NCI-H1105 (cell line): ENCODE measurements around the gene APLF.
A peak's percentile ranks its signal among the peaks of the same experiment; 100 is the strongest.
"Not testable (repeated sequence)": the region's sequence is repeated elsewhere in the genome, so short reads cannot be mapped to it uniquely, and the experiment has no call there.

Source experiments
- DNase-seq: peaks from one replicate; lab custom pipeline; 2025; lab: John Stamatoyannopoulos, UW

Gene APLF

DNA sequence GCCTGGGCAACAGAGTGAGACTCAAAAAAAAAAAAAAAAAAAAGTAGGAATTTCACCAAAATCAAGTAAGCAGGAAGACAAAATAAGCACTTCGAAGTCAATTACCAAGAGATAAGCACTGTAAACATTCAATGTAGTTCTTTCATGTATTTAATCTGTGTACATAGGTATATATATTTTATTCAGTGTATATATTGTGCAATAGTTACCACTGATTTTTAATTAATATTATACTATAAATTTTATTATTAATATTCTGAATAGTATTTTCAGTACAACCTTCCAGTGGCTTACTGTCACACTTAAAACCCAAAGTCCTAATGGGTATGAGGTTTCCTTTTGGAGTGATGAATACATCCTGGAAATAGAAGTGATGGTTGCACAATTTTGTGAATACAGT lies 9.1 kb downstream of the APLF start:
- no peak for DNase-seq

DNA sequence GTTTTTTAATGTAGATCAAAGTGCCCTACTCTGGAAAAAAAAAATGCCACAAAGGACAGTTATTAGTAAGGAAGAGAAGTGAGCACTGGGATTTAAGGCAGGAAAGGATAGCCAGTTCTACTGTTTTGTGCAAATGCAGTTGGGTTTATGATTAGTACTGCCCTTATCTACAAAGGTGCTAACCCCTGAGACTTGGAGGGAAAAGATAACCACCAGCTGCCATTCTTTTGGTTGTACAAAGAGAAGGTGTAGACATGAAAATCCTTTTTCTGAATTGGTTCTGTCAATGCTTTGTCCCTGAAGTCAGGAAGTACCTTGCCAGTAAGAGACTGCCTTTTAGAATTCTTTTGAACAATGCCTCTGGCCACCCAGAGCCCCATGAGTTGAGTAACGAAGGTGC lies 11.3 kb downstream of the APLF start:
- no peak for DNase-seq

DNA sequence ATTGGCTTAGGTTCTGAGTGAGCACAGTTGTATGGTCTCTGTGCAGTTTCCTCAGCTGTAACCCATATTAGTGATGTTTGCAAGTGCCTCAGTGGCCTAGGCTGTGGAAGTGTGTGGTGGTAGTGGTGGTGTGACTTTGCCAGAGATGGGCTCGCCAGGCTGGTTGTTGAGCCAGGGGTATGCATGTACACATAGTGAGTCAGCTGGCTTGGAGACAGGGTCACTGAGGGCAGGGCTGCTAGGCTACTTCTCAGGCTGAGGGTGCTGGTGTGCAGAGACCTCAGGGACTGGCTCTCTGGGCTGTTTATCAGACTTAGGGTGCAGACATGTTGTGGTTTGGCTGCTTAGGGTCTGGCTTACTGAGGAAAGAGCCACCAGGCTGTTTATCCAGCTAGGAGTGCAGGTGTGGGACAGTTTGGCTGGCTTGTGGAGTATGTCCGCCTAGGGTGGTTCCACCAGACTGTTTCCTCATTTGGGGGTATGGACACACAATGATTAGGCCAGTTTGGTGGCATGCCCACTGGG lies 15.0 kb downstream of the APLF start:
- DNase-seq, result no peak

GRCh38 chr2:68483011-68483410 lies 15.6 kb downstream of the APLF start:
- DNase-seq, result no peak

DNA sequence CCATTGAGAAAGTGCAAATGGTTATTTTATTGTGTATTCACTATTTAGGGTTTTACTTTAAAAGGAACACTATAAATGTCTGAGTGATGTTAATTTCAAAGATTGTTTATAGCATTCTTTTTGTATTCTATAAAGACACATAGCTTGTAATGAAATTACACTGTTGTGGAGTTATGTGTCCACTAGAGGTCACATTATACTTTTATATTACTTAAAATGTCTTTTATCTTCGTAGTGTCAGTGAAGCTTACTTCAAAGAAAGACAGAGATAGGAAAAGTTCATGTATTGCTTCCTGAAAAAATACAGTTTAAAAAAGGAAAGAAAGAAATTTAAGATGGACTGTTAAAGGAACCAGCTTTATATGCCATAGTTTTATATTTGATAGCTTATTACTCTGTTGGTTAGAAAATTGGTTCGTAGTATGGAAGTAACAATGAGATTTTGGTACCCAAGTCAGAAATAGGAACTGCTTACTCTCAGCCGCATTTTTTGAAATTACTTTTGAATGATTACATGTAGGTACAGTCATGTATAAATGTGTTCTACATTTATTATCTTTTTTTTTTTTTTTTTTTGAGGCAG lies 20.5 kb downstream of the APLF start:
- peak; percentile 12 for DNase-seq

DNA sequence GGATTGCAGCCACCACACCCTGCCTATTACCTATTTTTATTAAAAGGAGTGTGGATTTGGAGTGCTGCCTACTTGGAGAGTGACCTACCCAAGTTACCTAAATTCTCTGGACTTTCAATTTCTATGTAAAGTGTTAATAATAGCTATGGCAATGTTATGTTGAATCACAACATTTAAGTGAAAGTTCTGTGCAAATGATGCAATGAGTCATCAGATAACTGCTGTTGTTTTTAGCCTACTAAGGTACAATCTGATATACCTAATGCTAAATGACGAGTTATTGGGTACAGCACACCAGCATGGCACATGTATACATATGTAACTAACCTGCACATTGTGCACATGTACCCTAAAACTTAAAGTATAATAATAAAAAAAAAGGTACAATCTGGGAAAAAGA lies 21.2 kb downstream of the APLF start:
- not testable (repeated sequence) for DNase-seq

- no peak for DNase-seq
Observed at GRCh38 chr2:68489282-68489681, 21.9 kb downstream of the APLF start.

GRCh38 chr2:68491582-68491981 lies 24.2 kb downstream of the APLF start:
- no peak for DNase-seq

DNA sequence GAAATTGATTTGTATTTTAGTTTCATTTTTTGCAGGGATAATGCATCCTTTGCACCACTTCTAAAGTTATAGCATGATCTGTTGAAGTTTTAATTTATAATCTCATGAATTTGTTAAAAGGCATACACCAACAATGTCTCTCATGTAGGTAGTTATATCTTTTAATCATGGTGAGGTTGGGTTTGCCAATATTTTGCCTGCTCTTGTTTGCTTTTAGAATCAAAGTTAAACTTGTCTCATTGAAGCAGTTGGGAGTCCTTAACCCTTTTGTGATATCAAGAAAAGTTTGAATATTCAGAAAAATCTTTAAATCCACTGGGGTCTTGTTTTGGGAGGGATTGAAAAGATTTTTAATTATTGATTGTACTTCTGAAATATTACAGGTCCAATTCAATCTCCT lies 31.7 kb downstream of the APLF start:
- no peak for DNase-seq

DNA sequence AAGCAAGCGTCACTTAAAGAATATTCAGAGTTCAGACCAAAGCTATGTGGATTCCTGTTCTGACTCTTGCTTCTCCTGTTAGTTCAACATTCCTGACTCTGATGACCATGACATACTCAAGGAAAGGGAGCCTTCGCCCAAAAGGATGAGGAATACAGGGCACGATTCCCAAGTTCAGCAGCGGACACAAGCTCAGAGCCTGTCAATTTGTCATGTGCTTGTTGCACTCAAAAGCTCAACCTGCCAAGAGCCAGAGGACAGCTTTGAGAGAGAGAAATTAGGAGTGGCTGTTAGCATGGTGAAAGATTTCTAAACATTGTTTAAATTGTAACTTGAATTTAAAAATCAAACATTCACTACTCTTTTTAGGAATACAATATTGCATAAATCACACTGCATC lies 33.3 kb downstream of the APLF start:
- DNase-seq, result no peak

DNA sequence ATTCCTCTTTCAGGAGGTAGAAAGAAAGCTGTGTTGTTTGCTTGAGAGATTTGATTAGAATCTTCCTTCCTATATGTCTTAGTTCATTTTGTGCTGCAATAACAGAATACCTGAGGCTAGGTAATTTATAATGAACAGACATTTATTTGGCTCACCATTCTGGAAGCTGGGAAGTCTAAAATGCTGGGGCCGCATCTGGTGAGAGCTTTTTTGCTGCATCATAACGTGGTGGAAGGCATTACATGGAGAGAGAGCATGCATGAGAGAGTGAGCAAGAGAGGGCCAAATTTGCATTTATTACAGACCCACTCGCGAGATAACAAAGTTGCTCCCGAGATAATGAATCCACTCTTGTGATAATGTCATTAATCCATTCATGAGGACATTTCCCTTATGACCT lies 34.4 kb downstream of the APLF start:
- DNase-seq, result no peak

GRCh38 chr2:68505603-68506159 lies 38.3 kb downstream of the APLF start:
- DNase-seq, result no peak

DNA sequence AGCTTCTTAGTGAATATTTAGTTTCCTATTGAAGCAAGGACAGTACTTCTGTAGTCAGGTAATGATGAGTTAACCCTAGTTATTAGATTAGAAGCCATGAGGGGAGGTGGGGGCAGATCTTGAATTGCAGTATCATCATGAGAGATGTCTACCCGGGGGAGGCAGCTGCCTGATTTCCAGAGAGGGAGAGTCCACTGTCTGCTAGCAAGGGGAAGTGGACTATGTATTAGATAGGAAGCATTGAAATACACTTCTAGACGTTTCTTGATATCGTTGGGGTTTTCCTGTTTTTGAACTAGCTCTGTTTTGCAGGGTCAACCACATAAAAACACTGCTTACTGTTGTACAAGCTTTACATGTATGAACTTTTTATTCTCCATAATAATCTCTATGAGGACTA lies 38.8 kb downstream of the APLF start:
- DNase-seq, result no peak

- no peak for DNase-seq
Observed at GRCh38 chr2:68512326-68512725, 44.9 kb downstream of the APLF start.

- DNase-seq, result no peak
Observed at GRCh38 chr2:68512966-68513365, 45.6 kb downstream of the APLF start.

- no peak for DNase-seq
Observed at GRCh38 chr2:68514316-68514929, 47.0 kb downstream of the APLF start.

DNA sequence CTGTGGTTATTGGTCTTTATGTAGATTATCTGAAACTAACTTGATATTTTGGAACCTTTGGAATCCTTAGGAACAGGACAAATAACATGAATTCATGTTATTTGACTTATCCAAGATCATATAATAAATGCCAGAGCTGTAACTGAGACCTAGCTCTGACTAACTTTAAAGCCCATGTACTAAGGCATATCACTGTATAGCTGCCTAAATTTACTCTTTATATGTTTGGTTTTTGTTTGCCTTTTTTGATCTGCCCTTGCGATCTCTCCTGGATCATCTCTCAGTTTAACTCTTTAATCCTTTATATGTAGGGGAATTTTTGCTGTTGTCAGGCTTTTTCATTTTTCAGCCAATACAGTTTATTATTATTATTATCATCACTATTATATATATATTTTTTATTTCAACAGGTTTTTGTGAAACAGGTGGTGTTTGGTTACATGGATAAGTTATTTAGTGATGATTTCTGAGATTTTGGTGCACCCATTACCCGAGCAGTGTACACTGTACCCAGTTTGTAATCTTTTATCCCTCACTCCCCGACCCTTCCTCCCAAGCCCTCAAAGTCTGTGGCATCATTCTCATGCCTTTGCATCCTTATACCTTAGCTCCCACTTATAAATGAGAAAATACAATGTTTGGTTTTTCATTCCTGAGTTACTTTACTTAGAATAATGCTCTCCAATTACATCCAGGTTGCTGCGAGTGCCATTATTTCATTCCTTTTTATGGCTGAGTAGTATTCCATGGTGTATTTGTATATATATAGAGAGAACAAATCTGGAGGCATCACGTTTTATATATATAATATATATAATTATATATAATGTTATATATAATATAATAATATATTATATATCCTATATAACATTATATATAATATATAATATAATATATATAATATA lies 48.9 kb downstream of the APLF start:
- no peak for DNase-seq

GRCh38 chr2:68519236-68519635 lies 51.9 kb downstream of the APLF start:
- DNase-seq, result no peak

- no peak for DNase-seq
Observed at GRCh38 chr2:68521037-68521436, 53.7 kb downstream of the APLF start.

DNA sequence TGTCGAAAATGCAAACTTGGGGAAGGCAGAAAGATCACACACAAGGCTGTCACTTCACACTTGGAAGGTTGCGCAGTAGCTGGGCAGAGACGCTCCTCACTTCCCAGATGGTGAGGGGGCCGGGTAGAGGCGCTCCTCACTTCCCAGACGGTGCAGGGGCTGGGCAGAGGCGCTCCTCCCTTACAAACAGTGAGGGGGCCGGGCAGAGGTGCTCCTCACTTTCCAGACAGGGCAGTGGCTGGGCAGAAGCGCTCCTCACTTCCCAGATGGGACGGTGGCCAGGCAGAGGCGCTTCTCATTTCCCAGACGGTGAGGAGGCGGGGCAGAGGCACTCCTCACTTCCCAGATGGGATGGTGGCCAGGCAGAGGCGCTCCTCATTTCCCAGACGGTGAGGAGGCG lies 59.6 kb downstream of the APLF start:
- not testable (repeated sequence) for DNase-seq

DNA sequence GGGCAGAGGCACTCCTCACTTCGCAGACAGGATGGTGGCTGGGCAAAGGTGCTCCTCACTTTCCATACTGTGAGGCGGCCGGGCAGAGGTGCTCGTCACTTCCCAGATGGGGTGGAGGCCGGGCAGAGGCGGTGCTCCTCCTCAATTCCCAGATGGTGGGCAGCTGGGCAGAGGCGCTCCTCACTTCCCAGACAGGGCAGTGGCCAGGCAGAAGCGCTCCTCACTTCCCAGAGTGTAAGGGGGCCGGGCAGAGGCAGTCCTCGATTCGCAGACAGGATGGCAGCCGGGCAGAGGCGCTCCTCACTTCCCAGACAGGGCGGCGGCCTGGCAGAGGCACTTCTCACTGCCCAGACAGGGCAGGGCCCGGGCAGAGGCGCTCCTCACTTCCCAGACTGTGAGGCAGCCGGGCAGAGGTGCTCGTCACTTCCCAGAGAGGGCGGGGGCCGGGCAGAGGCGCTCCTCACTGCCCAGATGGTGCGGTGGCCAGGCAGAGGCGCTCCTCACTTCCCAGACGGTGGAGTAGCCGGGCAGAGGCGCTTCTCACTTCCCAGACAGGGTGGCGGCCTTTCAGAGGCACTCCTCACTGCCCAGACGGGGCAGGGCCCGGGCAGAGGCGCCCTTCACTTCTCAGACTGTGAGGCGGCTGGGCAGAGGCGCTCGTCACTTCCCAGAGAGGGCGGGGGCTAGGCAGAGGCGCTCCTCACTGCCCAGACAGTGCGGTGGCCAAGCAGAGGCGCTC lies 60.1 kb downstream of the APLF start:
- not testable (repeated sequence) for DNase-seq

- not testable (repeated sequence) for DNase-seq
Observed at GRCh38 chr2:68529156-68529555, 61.8 kb downstream of the APLF start.
